GM23248 (cell line): Measurements from ENCODE around the gene WDR62.

ENCODE experiments used
- EZH2 ChIP-seq: fragments of 200-600 bp; sonication (generic); IDR thresholded peaks from 2 replicates; pipeline ENCODE4 v1.6.1; 2018; ENCODE audit warnings: antibody characterized with exemption, mild to moderate bottlenecking; ENCODE audit not compliant: insufficient read depth, poor library complexity, severe bottlenecking
- EZH2phosphoT487 ChIP-seq: fragments of 200-600 bp; sonication (generic); IDR thresholded peaks from 2 replicates; pipeline ENCODE4 v1.6.1; 2018; ENCODE audit warnings: antibody characterized with exemption, moderate library complexity, mild to moderate bottlenecking, low read depth; ENCODE audit not compliant: insufficient read depth

GRCh38 chr19:36121486-36122124 lies 66.9 kb downstream of the WDR62 start:
- no peak for TF ChIP-seq EZH2
- no peak for TF ChIP-seq EZH2phosphoT487
